ENCODE data around the gene ENPEP. TPM values are rescaled to one million over a fixed set of nuclear protein-coding genes. Genes with fewer than 3 reads are reported as not detected.
A peak's percentile ranks its signal among the peaks of the same experiment; 100 is the strongest.

The ENPEP gene
- total RNA-seq, 4 donors from 2014 or later: 4.3 to 5.4 (median 4.8) TPM

DNA sequence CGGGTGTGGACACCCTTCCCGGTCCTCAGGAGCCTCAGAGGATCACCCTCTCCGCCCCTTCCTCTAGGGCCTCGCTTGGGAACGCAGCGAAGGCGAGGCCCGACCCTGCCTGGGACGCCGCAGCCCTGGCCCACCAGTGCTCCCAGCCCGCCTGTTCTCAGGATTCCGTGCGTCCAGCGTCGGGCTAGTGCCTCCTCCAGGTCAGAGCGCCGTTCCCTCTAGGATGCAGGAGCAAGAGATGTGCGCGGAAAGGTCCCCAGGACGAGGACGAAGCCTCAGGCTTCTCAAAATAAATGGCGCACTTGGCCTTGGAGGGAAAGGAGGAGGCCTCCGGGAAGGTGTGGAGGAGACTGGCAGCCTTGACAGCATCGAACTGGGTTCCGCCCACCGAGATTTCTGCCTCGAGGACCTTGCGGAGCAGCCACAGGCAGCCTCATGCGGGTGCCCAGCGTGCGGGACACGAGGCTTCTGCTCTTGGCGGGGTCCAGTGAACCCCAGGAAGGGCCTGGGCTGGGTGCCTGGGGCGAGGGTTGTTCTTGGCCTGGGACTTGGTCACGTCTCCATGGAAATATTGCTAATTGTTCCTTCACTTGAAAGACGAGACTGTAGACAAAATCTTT lies 111.8 kb downstream of the ENPEP start:
- DNase-seq (ENCODE audit: extremely low spot score): no peak
- Histone ChIP-seq H3K27me3 (no peaks in the 10 kb centered on the region), H3K36me3 (no peaks in the 10 kb centered on the region), H3K4me1 (peaks cover 0 to 5% (median 2%) of the 10 kb centered on the region in 4 donors), H3K4me3 (no peak overlapping the region), H3K9me3 (no peaks in the 10 kb centered on the region), H3K27ac (replicated peaks in 1 of 4) (no peak overlapping the region)
- intact Hi-C loops (cut with DNase I): no loop called here
- 95% methylated on average over 33 of the region's 36 CpGs for WGBS
- TF ChIP-seq EP300 (IDR thresholded peaks at IDR 0.05): no peak
- TF ChIP-seq POLR2AphosphoS5 (IDR thresholded peaks at IDR 0.05): no peak
- no peak for TF ChIP-seq POLR2A (IDR thresholded peaks at IDR 0.05; ENCODE audit: low read depth)
- TF ChIP-seq CTCF (IDR thresholded peaks at IDR 0.05): no peak

DNA sequence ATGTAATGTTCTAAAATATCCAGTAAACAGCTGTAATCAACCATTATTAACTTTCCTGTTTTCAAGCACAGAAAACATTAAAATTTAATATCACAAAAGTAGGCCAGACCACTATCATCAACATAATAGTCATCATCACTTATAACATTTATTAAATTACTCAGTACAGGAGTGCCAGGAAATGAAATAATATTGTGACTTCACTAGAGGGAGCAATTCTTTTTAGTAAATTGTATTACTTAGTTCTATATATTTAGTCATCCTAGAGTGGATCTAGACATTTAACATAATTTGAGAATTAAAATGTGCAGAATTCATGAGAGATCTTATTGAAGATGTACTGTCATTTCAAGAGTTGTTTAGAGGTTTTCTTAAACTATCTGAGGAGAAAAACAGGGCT lies 113.3 kb downstream of the ENPEP start:
- DNase-seq (ENCODE audit: extremely low spot score): no peak
- intact Hi-C loops (cut with DNase I): no loop called here
- no peaks in the 10 kb centered on the region for H3K36me3 ChIP-seq
- H3K27me3 ChIP-seq: no peaks in the 10 kb centered on the region
- peaks cover 0 to 5% (median 2%) of the 10 kb centered on the region in 4 donors for H3K4me1 ChIP-seq
- H3K4me3 ChIP-seq: no peak overlapping the region
- TF ChIP-seq CTCF (IDR thresholded peaks at IDR 0.05): peak in 1 of 3 experiments; percentile 19
- TF ChIP-seq POLR2AphosphoS5 (IDR thresholded peaks at IDR 0.05): no peak
- no peaks in the 10 kb centered on the region for H3K9me3 ChIP-seq
- H3K27ac ChIP-seq (replicated peaks in 1 of 4): no peak overlapping the region

GRCh38 chr4:110595583-110595982 lies 119.6 kb downstream of the ENPEP start:
- peaks cover 0 to 16% (median 10%) of the 10 kb centered on the region in 4 donors for H3K9me3 ChIP-seq
- intact Hi-C loops (cut with DNase I): no loop called here
- TF ChIP-seq CTCF (IDR thresholded peaks at IDR 0.05): no peak
- TF ChIP-seq EP300 (IDR thresholded peaks at IDR 0.05): no peak
- TF ChIP-seq POLR2A (IDR thresholded peaks at IDR 0.05; ENCODE audit: low read depth): no peak
- no peak for TF ChIP-seq POLR2AphosphoS5 (IDR thresholded peaks at IDR 0.05)
- H3K4me3 ChIP-seq: no peak overlapping the region
- H3K36me3 ChIP-seq: no peaks in the 10 kb centered on the region
- 80% methylated on average over 1 of the region's 1 CpG for WGBS
- H3K27me3 ChIP-seq: no peaks in the 10 kb centered on the region
- DNase-seq (ENCODE audit: extremely low spot score): no peak
- H3K27ac ChIP-seq (replicated peaks in 1 of 4): no peak overlapping the region
- no peaks in the 10 kb centered on the region for H3K4me1 ChIP-seq

DNA sequence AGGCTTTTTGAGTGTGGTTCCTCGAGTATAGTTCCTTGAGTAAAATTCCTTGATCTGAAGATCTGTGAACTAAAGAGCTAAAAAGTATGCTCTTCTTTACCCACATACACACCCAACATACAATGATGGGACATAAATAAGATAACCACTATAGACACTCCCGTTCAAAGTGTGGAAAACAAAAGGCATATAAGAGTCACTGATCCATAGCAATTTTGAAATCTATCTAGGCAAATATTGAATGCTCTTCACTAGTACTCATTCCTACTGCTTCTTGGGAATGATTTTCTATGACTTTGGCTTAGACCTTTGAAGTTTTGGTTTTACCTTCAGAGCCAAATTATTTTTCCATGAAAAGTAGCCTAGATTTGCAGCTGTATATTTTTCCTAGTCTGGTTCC lies 120.5 kb downstream of the ENPEP start:
- no peaks in the 10 kb centered on the region for H3K36me3 ChIP-seq
- WGBS: 89% methylated on average over 2 of the region's 2 CpGs

More for the DNA sequence above, 120.5 kb downstream of the ENPEP start:
- DNase-seq (ENCODE audit: extremely low spot score): no peak
- intact Hi-C loops (cut with DNase I): no loop called here
- no peak overlapping the region for H3K4me3 ChIP-seq
- H3K27me3 ChIP-seq: no peaks in the 10 kb centered on the region
- no peaks in the 10 kb centered on the region for H3K4me1 ChIP-seq
- no peak overlapping the region for H3K27ac ChIP-seq (replicated peaks in 1 of 4)
- peaks cover 0 to 16% (median 10%) of the 10 kb centered on the region in 4 donors for H3K9me3 ChIP-seq
- TF ChIP-seq POLR2AphosphoS5 (IDR thresholded peaks at IDR 0.05): no peak
- no peak for TF ChIP-seq EP300 (IDR thresholded peaks at IDR 0.05)
- TF ChIP-seq POLR2A (IDR thresholded peaks at IDR 0.05; ENCODE audit: low read depth): no peak
- TF ChIP-seq CTCF (IDR thresholded peaks at IDR 0.05): no peak
